GM12892 (cell line): Measurements from ENCODE around the gene DMRTA2.

Experiments used
- POLR2A ChIP-seq: IDR thresholded peaks from 2 replicates; pipeline ENCODE4 v1.6.1; 2011; ENCODE audit warnings: low read depth, low read length, control low read depth
- TAF1 ChIP-seq: IDR thresholded peaks from 2 replicates; pipeline ENCODE4 v1.6.1; 2011; ENCODE audit warnings: low read depth, mild to moderate bottlenecking, control low read depth, low read length, borderline replicate concordance

- TF ChIP-seq TAF1 (no peak), POLR2A (no peak)
These were observed 24.7 kb upstream of the DMRTA2 start for GRCh38 chr1:50447961-50448360.
